Spleen (tissue), 11 donors: ENCODE measurements around the gene DUSP28. TPM values are rescaled to one million over a fixed set of nuclear protein-coding genes. Genes with fewer than 3 reads are reported as not detected.

Experiments
- DNase-seq: peaks from one replicate; pipeline ENCODE4 v3.0.0-alpha.2; 2020
- H3K27ac ChIP-seq, 8 donors: fragments of 200-600 bp; sonication (generic) in 7 of 8; 1 replicate in 4 of 8; 2 replicates in 4 of 8; pipeline versions ENCODE4 v1.5.0 to v1.8.0; 2016 to 2021; ENCODE audit warnings: inconsistent platforms in 4 of 8, mild to moderate bottlenecking in 4 of 8, moderate library complexity in 1 of 8
- H3K27me3 ChIP-seq, 7 donors: fragments of 200-600 bp; sonication (generic) in 6 of 7; replicated peaks in 1 of 7; 1 replicate in 4 of 7; 2 replicates in 3 of 7; pipeline versions ENCODE4 v1.5.0 to v1.8.0; 2016 to 2021; ENCODE audit warnings: inconsistent platforms in 3 of 7, mild to moderate bottlenecking in 1 of 7
- H3K36me3 ChIP-seq, 6 donors: fragments of 200-600 bp; sonication (generic) in 5 of 6; 1 replicate in 4 of 6; 2 replicates in 2 of 6; pipeline versions ENCODE4 v1.5.0 to v1.8.0; 2016 to 2021; ENCODE audit warnings: inconsistent platforms in 2 of 6
- H3K4me1 ChIP-seq, 6 donors: fragments of 200-600 bp; sonication (generic) in 5 of 6; 1 replicate in 3 of 6; 2 replicates in 3 of 6; pipeline versions ENCODE4 v1.5.0 to v1.8.0; 2016 to 2021; ENCODE audit warnings: inconsistent platforms in 3 of 6
- H3K4me3 ChIP-seq, 8 donors: fragments of 200-600 bp; sonication (generic) in 7 of 8; 1 replicate in 4 of 8; 2 replicates in 4 of 8; pipeline versions ENCODE4 v1.5.0 to v1.8.0; 2016 to 2021; ENCODE audit warnings: inconsistent platforms in 4 of 8, mild to moderate bottlenecking in 4 of 8, moderate library complexity in 2 of 8
- H3K9me3 ChIP-seq, 8 donors: fragments of 200-600 bp; sonication (generic) in 7 of 8; 1 replicate in 4 of 8; 2 replicates in 4 of 8; pipeline versions ENCODE4 v1.5.0 to v1.8.0; 2016 to 2021; ENCODE audit warnings: inconsistent platforms in 4 of 8
- POLR2A ChIP-seq, 3 donors: fragments of 450-650 bp; IDR thresholded peaks; one replicate each; pipeline ENCODE4 v1.5.1; 2017; ENCODE audit warnings: antibody characterized with exemption in 3 of 3, mild to moderate bottlenecking in 1 of 3
- POLR2AphosphoS5 ChIP-seq, 3 donors: sonication (generic); formaldehyde crosslinking; IDR thresholded peaks; one replicate each; pipeline ENCODE4 v1.5.1; 2017; ENCODE audit warnings: antibody characterized with exemption in 3 of 3
- WGBS, 5 donors: extraction: QIAGEN DNeasy Blood & Tissue Kit in 3 of 5; methylation state at CpG; one replicate each; pipeline versions ENCODE4 v1.1.5 to v1.1.7; 2013 to 2018; 5-methylcytosine and 5-hydroxymethylcytosine counted together
- intact Hi-C: fragments of 100-400 bp; cut with DNase I; formaldehyde crosslinking; loops from one replicate; pipeline ENCODE4 v1.15.0; 2023; ENCODE audit warnings: low total_unique reads
- polyA plus RNA-seq, 3 donors: library from polyadenylated mRNA; stranded (reverse); fragments of 200-250 nt; gene quantifications; one replicate each; pipeline ENCODE4 v1.2.1, GENCODE V29; 2013
- total RNA-seq, 7 donors: library from RNA; depleted of rRNA in 3 of 7; stranded (reverse); fragments of >200 nt in 3 of 7; fragmentation: NEBNext Ultra II Directional in 4 of 7; extraction: Animal tissue kit (Norgen Biotek cat#: 25700) in 4 of 7; gene quantifications; one replicate each; pipeline versions ENCODE4 v1.1.0 to v1.2.1, GENCODE V29; 2016 to 2021
- TF ChIP-seq, protein P1 (sequence below), 11 experiments: fragments of 200-600 bp in 7 of 11; fragments of 450-650 bp in 4 of 11; sonication (generic) in 4 of 11; IDR thresholded peaks in 8 of 11; conservative IDR thresholded peaks in 3 of 11; 1 replicate in 7 of 11; 2 replicates in 4 of 11; pipeline versions ENCODE4 v1.4.0 to v1.8.0; 2016 to 2021; ENCODE audit warnings: antibody characterized with exemption in 11 of 11, inconsistent platforms in 4 of 11, mild to moderate bottlenecking in 1 of 11
- donor health status: healthy with polysubstance abuse.
- donor health status: DM: no; HTN: no; CAD: no; lungs with moderate emphysema.
- donor health status: DM: no; HTN: no; CAD: no.
- donor health status: Bipolar disorder and iron deficiency.
- donor health status: healthy.
- donor health status: DM: no; HTN: no; CAD: no.
- donor health status: DM: yes; HTN: yes; CAD: no.

The DUSP28 gene
- total and polyA plus RNA-seq, 10 donors, result 5.9 to 13.6 (median 7.2) TPM

DNA sequence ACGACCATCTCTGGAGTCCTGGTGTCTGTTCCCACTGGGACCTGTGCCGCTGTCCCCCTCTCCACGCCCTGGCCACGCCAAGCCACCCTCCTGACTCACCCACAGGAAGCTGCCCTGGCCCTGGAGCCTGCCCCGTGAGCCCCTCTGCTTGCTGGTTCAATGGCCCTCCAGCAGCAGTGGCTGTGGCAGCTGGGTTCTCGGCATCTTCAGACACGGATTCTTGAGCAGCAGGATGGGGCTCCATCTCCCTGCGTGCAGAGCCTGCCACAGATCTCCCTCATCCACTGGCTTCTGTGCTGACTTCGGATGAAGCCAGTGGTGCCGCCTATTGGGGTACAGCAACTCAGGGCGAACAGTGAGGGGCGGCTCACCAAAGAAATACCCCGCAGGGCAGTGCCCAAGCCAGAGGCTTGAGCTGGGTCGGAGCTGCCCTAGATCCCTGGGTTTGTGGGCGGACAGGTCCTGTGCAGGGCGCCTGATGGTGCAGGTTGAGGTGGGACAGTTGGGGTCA lies 40.3 kb downstream of the DUSP28 start:
- peak overlapping the region in 4 of 8 donors; percentile 50 to 71 (median 69) for H3K27ac ChIP-seq

DNA sequence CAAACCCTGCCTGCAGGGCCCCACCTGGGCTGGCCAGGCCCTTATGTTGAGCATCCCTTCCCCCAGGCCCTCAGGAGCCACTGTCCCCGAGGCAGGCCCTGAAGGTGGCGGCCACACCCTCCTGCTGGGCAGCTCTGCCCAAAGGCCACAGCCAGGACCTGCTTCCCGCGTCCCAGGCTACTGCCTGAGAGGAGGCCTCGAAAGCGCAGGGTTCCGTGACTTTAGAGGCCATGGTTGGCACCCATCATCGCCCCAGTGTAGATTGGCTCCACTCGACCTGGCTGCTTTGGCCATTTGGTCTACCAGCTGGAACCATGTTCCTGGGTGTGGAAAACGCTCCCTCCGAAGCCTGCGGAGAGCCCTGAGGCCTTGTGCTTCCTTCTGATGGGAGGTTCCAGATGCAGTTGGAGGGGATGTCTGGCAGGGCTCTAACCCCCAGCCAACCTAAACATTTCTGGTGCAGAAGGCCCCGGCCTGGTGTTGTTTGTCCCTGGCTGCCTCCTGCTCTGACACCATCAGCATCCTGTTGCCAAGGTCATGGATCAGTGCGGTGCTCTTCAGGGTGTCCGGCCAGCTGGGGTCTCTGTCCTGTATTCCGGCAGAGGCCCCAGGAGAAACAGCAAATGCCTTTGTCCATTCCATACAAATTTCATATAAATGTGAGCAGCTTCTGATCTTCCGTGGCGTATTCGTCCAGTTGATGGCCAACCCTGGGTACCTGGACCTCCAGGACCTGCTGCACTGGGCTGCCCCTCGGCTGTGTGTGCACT lies 41.1 kb downstream of the DUSP28 start:
- Histone ChIP-seq H3K36me3 (peaks cover 0 to 71% (median 43%) of the 10 kb centered on the region in 6 donors), H3K4me1 (peaks cover 0 to 35% (median 8%) of the 10 kb centered on the region in 6 donors), H3K27ac (peak overlapping the region in 6 of 8 donors; percentile 18 to 71 (median 59)), H3K4me3 (no peak overlapping the region), H3K27me3 (no peaks in the 10 kb centered on the region), H3K9me3 (no peaks in the 10 kb centered on the region)
- 78 to 91% (median 80%) methylated on average over 7 to 20 of the region's 20 CpGs for WGBS, 5 donors
- peak; percentile 72 for DNase-seq
- intact Hi-C loops, result no loop called here
- TF ChIP-seq, protein P1, sequence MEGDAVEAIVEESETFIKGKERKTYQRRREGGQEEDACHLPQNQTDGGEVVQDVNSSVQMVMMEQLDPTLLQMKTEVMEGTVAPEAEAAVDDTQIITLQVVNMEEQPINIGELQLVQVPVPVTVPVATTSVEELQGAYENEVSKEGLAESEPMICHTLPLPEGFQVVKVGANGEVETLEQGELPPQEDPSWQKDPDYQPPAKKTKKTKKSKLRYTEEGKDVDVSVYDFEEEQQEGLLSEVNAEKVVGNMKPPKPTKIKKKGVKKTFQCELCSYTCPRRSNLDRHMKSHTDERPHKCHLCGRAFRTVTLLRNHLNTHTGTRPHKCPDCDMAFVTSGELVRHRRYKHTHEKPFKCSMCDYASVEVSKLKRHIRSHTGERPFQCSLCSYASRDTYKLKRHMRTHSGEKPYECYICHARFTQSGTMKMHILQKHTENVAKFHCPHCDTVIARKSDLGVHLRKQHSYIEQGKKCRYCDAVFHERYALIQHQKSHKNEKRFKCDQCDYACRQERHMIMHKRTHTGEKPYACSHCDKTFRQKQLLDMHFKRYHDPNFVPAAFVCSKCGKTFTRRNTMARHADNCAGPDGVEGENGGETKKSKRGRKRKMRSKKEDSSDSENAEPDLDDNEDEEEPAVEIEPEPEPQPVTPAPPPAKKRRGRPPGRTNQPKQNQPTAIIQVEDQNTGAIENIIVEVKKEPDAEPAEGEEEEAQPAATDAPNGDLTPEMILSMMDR (IDR thresholded peaks at IDR 0.05 in 8 of 11, conservative IDR thresholded peaks at IDR 0.05 in 3 of 11), result no peak
- TF ChIP-seq POLR2AphosphoS5 (IDR thresholded peaks at IDR 0.05), result peak in 2 of 3 donors; percentile 18 to 59

More for the DNA sequence above, 40.3 kb downstream of the DUSP28 start:
- Histone ChIP-seq H3K27me3 (no peaks in the 10 kb centered on the region), H3K4me3 (no peak overlapping the region), H3K4me1 (peaks cover 0 to 35% (median 10%) of the 10 kb centered on the region in 6 donors), H3K9me3 (no peaks in the 10 kb centered on the region), H3K36me3 (peaks cover 0 to 79% (median 50%) of the 10 kb centered on the region in 6 donors)
- WGBS, 5 donors, result 93 to 97% (median 94%) methylated on average over 11 to 16 of the region's 16 CpGs
- peak in 1 of 3 donors; percentile 24 for TF ChIP-seq POLR2AphosphoS5 (IDR thresholded peaks at IDR 0.05)
- TF ChIP-seq, protein P1 (IDR thresholded peaks at IDR 0.05 in 8 of 11, conservative IDR thresholded peaks at IDR 0.05 in 3 of 11), result no peak
- TF ChIP-seq POLR2A (IDR thresholded peaks at IDR 0.05), result no peak
- intact Hi-C loops, result no loop called here
- peak; percentile 63 for DNase-seq

DNA sequence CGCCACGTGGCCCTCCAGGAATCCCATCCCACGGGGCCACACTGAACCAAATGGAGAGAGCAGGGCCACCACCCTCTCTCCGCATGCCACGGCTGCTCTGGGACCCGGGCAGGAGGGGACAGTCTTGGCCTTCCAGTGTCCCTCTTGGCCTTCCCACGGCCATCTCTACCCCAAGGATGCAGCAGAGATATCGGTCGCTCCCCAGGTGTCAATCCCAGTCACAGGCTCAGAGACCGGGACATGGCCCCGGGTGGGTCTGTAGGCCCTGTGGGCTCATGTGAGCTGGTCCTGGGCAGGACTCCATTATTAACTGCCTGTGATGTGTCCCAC lies 41.6 kb downstream of the DUSP28 start:
- Histone ChIP-seq H3K27ac (peak overlapping the region in 4 of 8 donors; percentile 18 to 71 (median 69)), H3K9me3 (no peaks in the 10 kb centered on the region), H3K27me3 (no peaks in the 10 kb centered on the region), H3K36me3 (peaks cover 0 to 66% (median 37%) of the 10 kb centered on the region in 6 donors), H3K4me1 (peaks cover 0 to 36% (median 8%) of the 10 kb centered on the region in 6 donors), H3K4me3 (no peak overlapping the region)
- intact Hi-C loops, result no loop called here
- 88 to 97% (median 92%) methylated on average over 5 to 11 of the region's 11 CpGs for WGBS, 5 donors
- peak; percentile 66 for DNase-seq
- TF ChIP-seq POLR2AphosphoS5 (IDR thresholded peaks at IDR 0.05) (no peak), POLR2A (IDR thresholded peaks at IDR 0.05) (no peak)
- TF ChIP-seq, protein P1 (IDR thresholded peaks at IDR 0.05 in 8 of 11, conservative IDR thresholded peaks at IDR 0.05 in 3 of 11), result no peak
